K562 (cell line): Measurements from ENCODE around the gene ZNF239. TPM values are rescaled to one million over a fixed set of nuclear protein-coding genes. Genes with fewer than 3 reads are reported as not detected.

ENCODE experiments used
- CBX3 ChIP-seq, 2 experiments: IDR thresholded peaks; 1 replicate in 1 of 2; 2 replicates in 1 of 2; pipeline ENCODE4 v1.6.1; 2012; ENCODE audit warnings: inconsistent platforms in 2 of 2, low read length in 2 of 2, borderline replicate concordance in 1 of 2, control low read depth in 1 of 2
- HDGF ChIP-seq: fragments of 450-650 bp; IDR thresholded peaks from 2 replicates; pipeline ENCODE4 v1.6.1; 2016
- HIVEP1 ChIP-seq: fragments of 250-450 bp; sonication (Bioruptor Pico); IDR thresholded peaks from 2 replicates; pipeline ENCODE4 v1.4.0; 2020; ENCODE audit warnings: mild to moderate bottlenecking
- LEF1 ChIP-seq: fragments of 450-650 bp; IDR thresholded peaks from 2 replicates; pipeline ENCODE4 v1.6.1; 2016; ENCODE audit warnings: mild to moderate bottlenecking
- POU5F1 ChIP-seq: fragments of 150-350 bp; IDR thresholded peaks from 2 replicates; pipeline ENCODE4 v1.6.1; 2014; ENCODE audit warnings: borderline replicate concordance, low read length, low read depth, mild to moderate bottlenecking; ENCODE audit not compliant: partially characterized antibody
- U2AF1 ChIP-seq: fragments of 200-400 bp; formaldehyde crosslinking; optimal IDR thresholded peaks from 2 replicates; pipeline ENCODE3; 2017; ENCODE audit warnings: mild to moderate bottlenecking, low read depth, low read length, moderate library complexity
- ZNF184 ChIP-seq: sonication (generic); formaldehyde crosslinking; IDR thresholded peaks from 2 replicates; pipeline ENCODE4 v1.5.0; 2020; ENCODE audit warnings: missing genetic modification reagents
- ZNF436 ChIP-seq: fragments of 250-450, 450-650 bp; sonication (Bioruptor Pico); formaldehyde crosslinking; IDR thresholded peaks from 2 replicates; pipeline ENCODE4 v1.7.0; 2020; ENCODE audit warnings: mild to moderate bottlenecking
- polyA plus RNA-seq, 8 experiments: library from polyadenylated mRNA; depleted of rRNA in 4 of 8; stranded (reverse) in 5 of 8; unstranded in 3 of 8; fragments of >200 nt; fragmentation: Nextera tagmentation in 2 of 8; fragmentation: Illumina TruSeq in 1 of 8; extraction: Ambion mirVana in 2 of 8; extraction: Trizol in 1 of 8; gene quantifications; 2 replicates each; pipeline versions ENCODE4 v1.2.1 to v1.2.3, GENCODE V29; 2011 to 2014; ENCODE audit warnings: inconsistent platforms in 1 of 8, missing spikeins in 1 of 8
- total RNA-seq, 7 experiments: library from RNA; depleted of rRNA in 6 of 7; stranded (reverse); fragments of >200 nt in 6 of 7; fragmentation: Illumina TruSeq in 2 of 7; extraction: Trizol in 2 of 7; gene quantifications; 2 replicates each; pipeline versions ENCODE4 v1.2.1 to v1.2.3, GENCODE V29; 2011 to 2021; ENCODE audit warnings: low replicate concordance in 1 of 7
- TF ChIP-seq, protein P1 (sequence below), 2 experiments: fragments of 450-650 bp in 1 of 2; sonication (generic) in 1 of 2; formaldehyde crosslinking in 1 of 2; IDR thresholded peaks; 2 replicates each; pipeline versions ENCODE4 v1.7.1 to v1.9.0; 2016 to 2022; ENCODE audit warnings: inconsistent platforms in 1 of 2, mild to moderate bottlenecking in 1 of 2, missing genetic modification reagents in 1 of 2
- TF ChIP-seq, protein P2 (sequence below): fragments of 250-450 bp; sonication (Bioruptor Pico); IDR thresholded peaks from 2 replicates; pipeline ENCODE4 v1.8.0; 2021; ENCODE audit warnings: mild to moderate bottlenecking, moderate library complexity
- TF ChIP-seq, protein P3 (sequence below): fragments of 250-450 bp; sonication (Bioruptor Pico); IDR thresholded peaks from 2 replicates; pipeline ENCODE4 v1.4.0; 2020; ENCODE audit warnings: mild to moderate bottlenecking, moderate library complexity

Gene ZNF239
- total and polyA plus RNA-seq, 9 of the 15 experiments (the other 6 are each of a cell fraction or from before 2014, with no cell fraction given), result 13.7 to 26.7 (median 23.4) TPM

GRCh38 chr10:43606323-43607198 lies 32.1 kb upstream of the ZNF239 start, which contains the start of gene ZNF485 (continued):
- TF ChIP-seq HIVEP1 (CRISPR knock-in tag) (peak; percentile 43; the same call in 1 of the 2 replicates), ZNF436 (no peak), HDGF (no peak), CBX3 (IDR thresholded peaks at IDR 0.05; ENCODE audit: borderline replicate concordance in 1 of 2, low read length in 2 of 2) (peak in 1 of 2 experiments; percentile 39; a peak in 1 of 3 replicates), U2AF1 (no peak), ZNF184 (no peak), POU5F1 (peak; percentile 66), LEF1 (no peak)
- TF ChIP-seq, protein P1, sequence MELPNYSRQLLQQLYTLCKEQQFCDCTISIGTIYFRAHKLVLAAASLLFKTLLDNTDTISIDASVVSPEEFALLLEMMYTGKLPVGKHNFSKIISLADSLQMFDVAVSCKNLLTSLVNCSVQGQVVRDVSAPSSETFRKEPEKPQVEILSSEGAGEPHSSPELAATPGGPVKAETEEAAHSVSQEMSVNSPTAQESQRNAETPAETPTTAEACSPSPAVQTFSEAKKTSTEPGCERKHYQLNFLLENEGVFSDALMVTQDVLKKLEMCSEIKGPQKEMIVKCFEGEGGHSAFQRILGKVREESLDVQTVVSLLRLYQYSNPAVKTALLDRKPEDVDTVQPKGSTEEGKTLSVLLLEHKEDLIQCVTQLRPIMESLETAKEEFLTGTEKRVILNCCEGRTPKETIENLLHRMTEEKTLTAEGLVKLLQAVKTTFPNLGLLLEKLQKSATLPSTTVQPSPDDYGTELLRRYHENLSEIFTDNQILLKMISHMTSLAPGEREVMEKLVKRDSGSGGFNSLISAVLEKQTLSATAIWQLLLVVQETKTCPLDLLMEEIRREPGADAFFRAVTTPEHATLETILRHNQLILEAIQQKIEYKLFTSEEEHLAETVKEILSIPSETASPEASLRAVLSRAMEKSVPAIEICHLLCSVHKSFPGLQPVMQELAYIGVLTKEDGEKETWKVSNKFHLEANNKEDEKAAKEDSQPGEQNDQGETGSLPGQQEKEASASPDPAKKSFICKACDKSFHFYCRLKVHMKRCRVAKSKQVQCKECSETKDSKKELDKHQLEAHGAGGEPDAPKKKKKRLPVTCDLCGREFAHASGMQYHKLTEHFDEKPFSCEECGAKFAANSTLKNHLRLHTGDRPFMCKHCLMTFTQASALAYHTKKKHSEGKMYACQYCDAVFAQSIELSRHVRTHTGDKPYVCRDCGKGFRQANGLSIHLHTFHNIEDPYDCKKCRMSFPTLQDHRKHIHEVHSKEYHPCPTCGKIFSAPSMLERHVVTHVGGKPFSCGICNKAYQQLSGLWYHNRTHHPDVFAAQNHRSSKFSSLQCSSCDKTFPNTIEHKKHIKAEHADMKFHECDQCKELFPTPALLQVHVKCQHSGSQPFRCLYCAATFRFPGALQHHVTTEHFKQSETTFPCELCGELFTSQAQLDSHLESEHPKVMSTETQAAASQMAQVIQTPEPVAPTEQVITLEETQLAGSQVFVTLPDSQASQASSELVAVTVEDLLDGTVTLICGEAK (IDR thresholded peaks at IDR 0.05), result peak; percentile 99
- TF ChIP-seq, protein P1 (CRISPR knock-in tag; IDR thresholded peaks at IDR 0.05), result no peak
- TF ChIP-seq, protein P2, sequence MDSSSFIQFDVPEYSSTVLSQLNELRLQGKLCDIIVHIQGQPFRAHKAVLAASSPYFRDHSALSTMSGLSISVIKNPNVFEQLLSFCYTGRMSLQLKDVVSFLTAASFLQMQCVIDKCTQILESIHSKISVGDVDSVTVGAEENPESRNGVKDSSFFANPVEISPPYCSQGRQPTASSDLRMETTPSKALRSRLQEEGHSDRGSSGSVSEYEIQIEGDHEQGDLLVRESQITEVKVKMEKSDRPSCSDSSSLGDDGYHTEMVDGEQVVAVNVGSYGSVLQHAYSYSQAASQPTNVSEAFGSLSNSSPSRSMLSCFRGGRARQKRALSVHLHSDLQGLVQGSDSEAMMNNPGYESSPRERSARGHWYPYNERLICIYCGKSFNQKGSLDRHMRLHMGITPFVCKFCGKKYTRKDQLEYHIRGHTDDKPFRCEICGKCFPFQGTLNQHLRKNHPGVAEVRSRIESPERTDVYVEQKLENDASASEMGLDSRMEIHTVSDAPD, result no peak
- TF ChIP-seq, protein P3, sequence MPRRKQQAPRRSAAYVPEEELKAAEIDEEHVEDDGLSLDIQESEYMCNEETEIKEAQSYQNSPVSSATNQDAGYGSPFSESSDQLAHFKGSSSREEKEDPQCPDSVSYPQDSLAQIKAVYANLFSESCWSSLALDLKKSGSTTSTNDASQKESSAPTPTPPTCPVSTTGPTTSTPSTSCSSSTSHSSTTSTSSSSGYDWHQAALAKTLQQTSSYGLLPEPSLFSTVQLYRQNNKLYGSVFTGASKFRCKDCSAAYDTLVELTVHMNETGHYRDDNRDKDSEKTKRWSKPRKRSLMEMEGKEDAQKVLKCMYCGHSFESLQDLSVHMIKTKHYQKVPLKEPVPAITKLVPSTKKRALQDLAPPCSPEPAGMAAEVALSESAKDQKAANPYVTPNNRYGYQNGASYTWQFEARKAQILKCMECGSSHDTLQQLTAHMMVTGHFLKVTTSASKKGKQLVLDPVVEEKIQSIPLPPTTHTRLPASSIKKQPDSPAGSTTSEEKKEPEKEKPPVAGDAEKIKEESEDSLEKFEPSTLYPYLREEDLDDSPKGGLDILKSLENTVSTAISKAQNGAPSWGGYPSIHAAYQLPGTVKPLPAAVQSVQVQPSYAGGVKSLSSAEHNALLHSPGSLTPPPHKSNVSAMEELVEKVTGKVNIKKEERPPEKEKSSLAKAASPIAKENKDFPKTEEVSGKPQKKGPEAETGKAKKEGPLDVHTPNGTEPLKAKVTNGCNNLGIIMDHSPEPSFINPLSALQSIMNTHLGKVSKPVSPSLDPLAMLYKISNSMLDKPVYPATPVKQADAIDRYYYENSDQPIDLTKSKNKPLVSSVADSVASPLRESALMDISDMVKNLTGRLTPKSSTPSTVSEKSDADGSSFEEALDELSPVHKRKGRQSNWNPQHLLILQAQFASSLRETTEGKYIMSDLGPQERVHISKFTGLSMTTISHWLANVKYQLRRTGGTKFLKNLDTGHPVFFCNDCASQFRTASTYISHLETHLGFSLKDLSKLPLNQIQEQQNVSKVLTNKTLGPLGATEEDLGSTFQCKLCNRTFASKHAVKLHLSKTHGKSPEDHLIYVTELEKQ (CRISPR knock-in tag), result no peak
